Activated naive CD4-positive, alpha-beta T cell treated with anti-CD3 and anti-CD28 coated beads, Interleukin-2, amount 50 U/mL, for 16 hours (primary cell): ENCODE data around the gene RANGAP1.

Source experiments
- DNase-seq: peaks from one replicate; pipeline ENCODE4 v3.0.0-alpha.2; 2020

RANGAP1 gene

DNA sequence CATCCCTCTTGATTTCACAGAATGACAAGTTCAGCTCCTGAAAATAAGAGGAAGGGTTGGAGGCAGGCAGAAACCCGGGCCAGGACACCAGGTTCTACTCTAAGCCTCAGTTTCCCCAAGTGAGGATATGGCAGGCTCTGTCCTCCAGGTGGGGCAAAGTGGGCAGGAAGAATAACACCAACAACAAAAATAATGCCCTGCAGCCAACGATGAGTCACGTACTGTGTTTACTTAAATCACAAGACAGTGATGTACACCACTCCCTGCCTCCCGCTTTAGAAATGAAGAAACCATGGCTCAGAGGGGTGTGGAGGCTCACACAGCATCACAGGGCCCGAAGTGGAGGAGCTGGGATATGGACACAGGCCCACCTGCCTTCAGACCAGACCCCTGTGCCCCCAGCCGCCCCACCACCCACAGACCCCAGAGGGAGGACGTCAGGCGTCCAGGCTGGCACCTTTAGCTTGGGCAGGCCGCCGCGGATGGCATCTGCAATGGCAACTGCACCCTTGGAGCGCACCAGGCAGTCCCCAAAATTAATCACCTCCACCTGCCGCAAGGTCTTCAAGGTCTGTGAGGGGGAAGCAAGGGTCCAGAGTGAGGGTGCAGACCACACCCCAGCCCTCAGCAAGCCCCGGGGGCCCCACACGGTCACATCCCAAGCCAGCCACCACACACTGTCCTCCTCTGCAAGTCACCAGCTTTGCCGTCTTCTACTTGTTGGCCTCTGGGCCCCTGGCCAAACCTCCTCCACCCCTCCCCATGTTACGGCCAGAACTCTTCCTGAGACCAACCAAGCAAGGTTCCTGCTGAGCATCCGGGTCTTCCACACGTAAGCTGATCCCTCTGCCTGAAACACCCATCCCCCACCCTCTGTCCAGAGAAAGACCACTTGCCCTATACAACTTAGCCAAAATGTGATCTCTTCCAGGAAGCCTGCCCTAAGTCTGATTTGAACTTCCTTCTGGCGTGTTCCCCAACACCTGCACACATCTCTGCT lies 29.4 kb downstream of the RANGAP1 start:
- DNase-seq: no peak

- no peak for DNase-seq
These were observed 31.8 kb downstream of the RANGAP1 start for GRCh38 chr22:41254230-41254629.

DNA sequence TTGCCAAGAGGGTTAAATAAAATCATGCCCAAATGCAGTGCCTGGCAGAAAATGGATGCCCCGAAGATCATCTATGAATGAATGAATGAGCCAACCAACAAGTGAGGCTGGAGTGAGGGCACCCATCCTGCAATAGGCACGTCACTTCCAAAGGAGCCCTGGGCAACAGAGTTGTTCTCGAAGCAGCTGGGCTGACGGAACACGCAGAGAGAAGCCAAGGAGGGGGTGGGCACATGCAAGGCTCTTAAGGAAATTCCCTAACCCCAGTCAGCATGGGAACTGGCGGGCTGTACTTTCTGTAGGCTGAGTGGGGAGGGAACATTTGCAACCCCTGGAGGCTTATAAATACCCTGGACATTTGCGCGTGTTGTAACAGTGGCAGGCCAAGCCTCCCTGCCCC lies 33.6 kb downstream of the RANGAP1 start:
- no peak for DNase-seq

- no peak for DNase-seq
These were observed 35.9 kb downstream of the RANGAP1 start for GRCh38 chr22:41250127-41250526.

GRCh38 chr22:41249442-41249841 lies 36.5 kb downstream of the RANGAP1 start:
- DNase-seq: no peak

DNA sequence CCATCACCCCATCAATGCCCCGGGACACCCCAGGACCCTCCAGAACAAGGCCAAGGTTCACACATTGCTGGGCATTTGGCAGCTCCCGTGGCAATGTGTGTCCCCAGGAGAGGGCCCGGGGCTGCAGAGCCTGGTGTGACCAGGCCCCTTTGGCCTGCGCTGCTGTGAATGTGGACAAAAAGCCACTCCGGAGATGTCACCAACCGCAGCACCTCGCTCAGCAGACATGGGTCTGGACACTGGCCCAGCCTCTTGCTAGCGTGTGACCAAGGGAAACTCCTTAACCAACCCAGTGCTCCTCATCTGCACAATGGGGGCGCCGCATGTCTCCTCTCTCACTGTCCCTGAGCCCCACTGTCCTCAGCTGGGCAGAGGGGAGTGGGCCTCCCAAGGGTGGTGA lies 37.2 kb downstream of the RANGAP1 start:
- no peak for DNase-seq

DNA sequence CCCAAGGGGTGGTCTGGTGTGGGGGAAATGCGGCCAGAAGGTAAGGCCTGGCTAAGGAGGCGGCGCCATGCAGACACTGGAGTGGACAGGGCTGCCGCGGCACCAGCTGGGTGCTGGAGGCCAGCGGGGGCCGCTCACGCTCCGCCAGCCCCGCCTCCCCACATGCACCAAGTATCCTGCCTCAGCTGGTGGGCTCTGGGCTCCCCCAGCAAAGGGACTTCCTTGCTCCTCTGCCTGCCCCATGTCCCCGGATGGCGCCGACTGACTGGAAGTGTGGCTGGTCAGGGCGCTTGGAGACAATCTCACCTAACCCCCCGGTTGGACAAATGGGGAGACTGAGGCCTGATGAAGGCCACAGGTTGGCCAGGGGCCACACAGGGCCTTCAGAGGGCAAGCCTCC lies 37.7 kb downstream of the RANGAP1 start:
- DNase-seq: no peak

DNA sequence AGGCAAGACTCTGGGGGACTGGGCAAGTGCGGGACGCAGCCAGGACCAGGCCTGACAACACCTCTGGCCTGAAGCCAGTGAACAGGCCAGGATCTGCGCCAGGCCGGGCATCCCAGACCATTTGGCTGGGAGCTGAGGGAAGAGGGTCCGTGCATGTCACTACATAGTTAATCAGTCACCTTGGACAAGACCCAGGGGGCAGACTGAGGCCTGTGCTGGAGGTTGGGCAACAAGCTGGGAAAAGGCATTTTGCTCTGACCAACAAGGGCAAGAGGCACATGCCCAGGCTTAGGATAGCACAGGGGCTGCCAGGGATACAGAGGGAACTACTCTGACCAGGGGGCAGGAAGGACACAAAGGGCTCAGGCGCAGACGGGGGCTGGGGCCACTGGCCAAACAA lies 38.3 kb downstream of the RANGAP1 start:
- DNase-seq: no peak

DNA sequence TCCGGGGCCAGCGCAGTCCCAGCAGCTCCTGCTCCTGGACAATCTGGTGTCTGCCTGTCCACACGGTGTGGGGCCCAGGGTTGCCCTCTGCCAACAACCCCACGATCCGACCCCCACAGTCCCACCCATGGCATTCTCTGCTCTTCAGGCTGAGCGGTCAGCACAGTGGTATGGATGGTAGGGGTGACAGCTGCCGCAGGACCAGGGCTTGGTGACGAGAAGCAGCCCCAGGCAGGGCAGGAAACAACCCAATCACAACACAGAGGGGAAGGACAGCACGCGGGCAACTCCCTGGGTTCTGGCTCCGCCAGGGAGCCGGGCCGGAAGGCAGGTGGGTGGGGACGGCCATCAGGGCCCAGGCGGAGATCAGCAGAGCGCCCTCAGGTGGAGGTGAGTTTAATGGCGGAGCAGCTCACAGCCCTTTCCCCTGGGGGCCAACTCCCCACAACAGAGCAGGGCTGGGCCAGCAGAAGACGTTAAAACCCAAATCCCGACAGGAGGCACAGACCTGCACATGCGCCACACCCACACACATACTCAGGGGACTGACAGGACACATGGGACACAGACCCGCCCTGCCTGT lies 40.0 kb downstream of the RANGAP1 start:
- no peak for DNase-seq

DNA sequence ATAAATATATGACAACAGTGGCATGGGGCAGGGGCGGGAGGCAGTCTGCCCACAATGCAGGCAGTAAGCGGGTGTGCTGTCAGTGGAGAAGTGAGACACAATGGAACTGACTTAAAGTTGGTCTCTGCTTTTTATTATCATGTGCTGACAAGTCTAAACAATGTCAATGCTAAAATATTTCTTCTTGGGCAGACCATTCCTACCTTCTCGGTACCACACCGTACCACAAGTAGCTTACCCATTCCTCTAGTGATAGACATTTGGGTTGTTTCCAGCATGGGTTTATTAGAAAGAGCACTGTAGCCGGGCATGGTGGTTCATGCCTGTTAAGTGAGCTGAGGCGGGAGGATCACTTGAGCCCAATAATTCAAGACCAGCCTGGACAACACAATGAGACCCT lies 42.6 kb downstream of the RANGAP1 start:
- no peak for DNase-seq

GRCh38 chr22:41242396-41243117 lies 43.4 kb downstream of the RANGAP1 start:
- no peak for DNase-seq

DNA sequence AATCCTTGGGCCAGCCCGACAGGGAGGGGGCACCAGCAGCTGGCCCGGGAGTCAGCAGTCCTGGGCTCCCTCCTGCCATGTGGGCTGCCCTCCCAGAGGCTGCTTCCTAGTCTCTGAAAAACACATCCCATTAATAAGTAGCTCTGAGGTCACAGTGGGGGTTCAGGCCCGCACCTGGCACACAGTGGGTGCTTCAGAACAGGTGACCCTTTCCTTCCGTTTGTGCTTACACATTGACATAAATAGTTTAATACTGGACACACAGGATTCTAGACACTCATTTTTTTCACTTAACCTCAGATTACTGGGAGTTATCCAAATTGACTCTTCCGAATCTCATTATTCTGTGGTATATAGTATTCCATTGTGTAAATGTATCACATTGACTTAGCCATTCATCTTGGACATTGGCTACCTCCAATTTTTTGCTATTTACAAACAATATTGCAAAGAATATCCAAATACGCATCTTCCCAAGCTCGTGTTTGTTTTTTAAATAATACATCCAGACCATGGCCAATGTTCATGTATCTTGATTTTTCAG lies 44.8 kb downstream of the RANGAP1 start:
- no peak for DNase-seq

- DNase-seq: no peak
These were observed 45.4 kb downstream of the RANGAP1 start, which contains the start of gene CHADL for GRCh38 chr22:41240377-41241132. CHADL (minus strand) TSS chr22:41240931; CDS start chr22:41240881, 50 bp downstream.

GRCh38 chr22:41239443-41240128 lies 46.4 kb downstream of the RANGAP1 start:
- no peak for DNase-seq

DNA sequence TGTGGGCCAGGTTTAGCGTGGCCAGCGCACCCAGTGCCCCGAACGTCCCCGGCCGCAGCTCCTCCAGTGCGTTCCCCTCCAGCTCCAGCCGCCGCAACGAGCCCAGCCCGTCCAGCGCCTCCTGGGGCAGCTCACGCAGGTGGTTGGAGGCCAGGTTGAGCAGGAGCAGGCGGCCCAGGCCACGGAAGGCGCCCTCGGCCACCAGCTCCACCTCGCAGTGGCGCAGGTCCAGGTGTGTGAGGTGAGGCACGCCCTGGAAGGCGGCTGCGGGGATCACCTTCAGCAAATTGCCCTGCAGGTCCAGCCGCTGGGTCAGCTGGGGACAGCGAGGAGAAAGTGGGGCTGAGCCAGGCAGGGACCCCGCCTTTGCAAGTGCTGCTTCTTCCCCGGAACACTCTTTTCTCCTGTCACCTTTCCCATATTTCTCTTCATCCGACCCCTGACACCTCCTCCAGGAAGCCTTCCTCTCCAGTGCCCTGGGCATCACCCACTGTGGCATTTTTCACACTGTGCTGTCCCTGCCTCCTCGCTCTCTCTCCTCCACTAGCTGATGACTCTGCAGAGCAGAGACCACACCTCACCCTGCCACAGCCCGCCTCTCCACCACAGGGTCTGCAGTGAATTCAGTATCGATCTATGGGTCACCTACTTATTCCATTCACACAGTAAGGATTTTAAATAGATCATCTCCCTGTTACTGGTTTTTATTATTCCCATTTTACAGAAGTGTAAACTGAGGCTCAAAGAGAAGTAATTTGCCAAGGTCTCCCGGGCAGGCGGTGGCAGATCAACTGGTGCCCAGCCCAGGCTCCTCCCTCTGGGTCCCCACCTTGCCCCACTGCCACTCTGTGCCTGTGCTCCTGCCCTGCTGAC lies 47.2 kb downstream of the RANGAP1 start:
- no peak for DNase-seq

- DNase-seq: peak; percentile 81
These were observed 48.0 kb downstream of the RANGAP1 start for GRCh38 chr22:41237707-41238569.

DNA sequence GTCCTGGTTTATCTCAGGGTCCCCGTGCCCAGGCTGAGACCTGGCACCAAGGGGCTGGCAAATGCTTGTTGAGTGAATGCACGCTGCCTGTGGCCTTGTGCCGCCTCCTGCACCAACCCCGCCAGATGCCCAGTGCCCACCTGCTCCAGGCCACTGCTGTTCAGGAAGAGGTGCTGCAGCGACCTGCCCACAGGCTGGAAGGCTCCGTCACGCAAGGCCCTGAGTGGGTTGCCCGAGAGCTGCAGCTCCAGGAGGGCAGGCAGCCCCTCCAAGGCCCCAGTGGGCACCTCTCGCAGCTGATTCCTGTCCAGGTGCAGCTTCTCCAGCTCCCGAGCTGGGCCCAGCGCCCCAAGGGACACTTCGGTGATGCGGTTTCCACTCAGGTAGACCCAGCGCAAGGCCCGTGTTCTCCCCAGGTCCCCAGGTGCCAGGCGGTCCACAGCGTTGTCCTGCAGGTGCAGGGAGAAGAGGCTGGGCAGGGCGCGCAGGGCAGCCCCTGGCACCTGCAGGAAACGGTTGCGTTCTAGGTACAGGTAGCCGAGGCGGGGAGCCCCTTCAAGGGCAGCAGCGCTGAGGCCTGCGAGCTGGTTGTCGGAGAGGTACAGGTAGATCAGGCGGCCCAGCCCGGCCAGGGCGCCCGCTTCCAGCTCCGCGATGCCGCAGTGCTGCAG lies 48.8 kb downstream of the RANGAP1 start:
- no peak for DNase-seq

DNA sequence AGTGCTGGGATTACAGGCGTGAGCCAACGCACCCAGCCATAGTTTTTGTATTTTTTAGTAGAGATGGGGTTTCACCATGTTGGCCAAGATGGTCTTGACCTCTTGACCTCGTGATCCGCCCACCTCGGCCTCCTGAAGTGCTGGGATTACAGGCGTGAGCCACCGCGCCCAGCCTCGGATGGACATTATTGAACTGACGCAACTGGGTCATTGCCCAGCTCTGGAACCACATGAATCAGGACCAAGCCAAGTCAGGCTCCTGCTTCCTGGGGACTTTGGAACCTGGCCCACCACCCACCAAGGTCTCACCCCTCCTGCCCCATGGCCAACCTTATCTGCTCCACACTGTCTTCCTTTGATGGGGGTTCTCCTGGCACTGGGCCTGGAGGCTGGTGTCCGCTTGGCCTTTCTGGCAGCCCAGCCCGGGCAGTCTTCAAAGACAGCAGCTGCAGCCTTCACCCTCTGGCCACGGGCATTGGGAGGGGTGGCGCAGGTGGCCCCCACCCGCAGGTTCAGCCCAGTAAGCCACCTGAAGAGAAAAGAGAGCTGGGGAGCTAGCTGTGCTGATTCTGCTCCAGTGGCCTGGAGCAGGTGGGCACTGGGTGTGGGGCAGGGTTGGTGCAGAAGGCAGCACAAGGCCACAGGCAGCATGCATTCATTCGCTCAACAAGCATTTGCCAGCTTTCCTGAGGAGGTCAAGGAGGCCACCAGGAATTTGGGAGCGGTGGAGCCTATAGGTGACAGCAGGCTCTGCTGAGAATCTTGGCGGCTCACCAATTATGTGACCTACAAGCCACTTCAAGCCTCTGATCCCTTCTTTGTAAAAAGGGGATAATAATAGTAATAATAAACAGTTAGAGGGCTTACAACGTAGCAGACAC lies 50.9 kb downstream of the RANGAP1 start:
- no peak for DNase-seq
